Endothelial cell of umbilical vein (primary cell): ENCODE results near the gene CAPN2. TPM values are rescaled to one million over a fixed set of nuclear protein-coding genes. Genes with fewer than 3 reads are reported as not detected.

Experiments
- BruUV-seq: library from RNA; stranded (reverse); fragments of 400-500 nt; replicated peaks from 2 replicates; lab custom pipeline; 2021; lab: Mats Ljungman, UMichigan
- CTCF ChIA-PET: fragments of 300-600, 350-600 bp; sonication (Branson Sonifier 250); formaldehyde crosslinking; loops from one replicate; lab custom pipeline; 2021; ENCODE audit warnings: antibody characterized with exemption, inconsistent platforms; lab: Charles Lee
- POLR2A ChIA-PET: fragments of 300-600, 350-600 bp; sonication (Branson Sonifier 250); formaldehyde crosslinking; loops from one replicate; lab custom pipeline; 2021; ENCODE audit warnings: antibody characterized with exemption, inconsistent platforms; lab: Charles Lee
- DNase-seq: peaks from one replicate; pipeline ENCODE4 v3.0.0-alpha.2; 2011; ENCODE audit warnings: low read depth, low spot score
- FAIRE-seq: peaks from 2 replicates; lab custom pipeline; 2011; peaks lifted over from hg19 to GRCh38; lab: Jason Lieb, UNC
- H2AFZ ChIP-seq: 2 replicates; pipeline ENCODE4 v1.6.0; 2012; ENCODE audit warnings: low read depth, low read length, control low read depth, inconsistent platforms
- H3K27ac ChIP-seq: 2 replicates; pipeline ENCODE4 v1.5.1; 2011; ENCODE audit warnings: low read depth, mild to moderate bottlenecking, control low read depth, low read length, moderate library complexity; ENCODE audit not compliant: insufficient read depth
- H3K27me3 ChIP-seq, 2 experiments: 2 replicates each; pipeline versions ENCODE4 v1.6.0 to v1.6.1; 2011; ENCODE audit warnings: low read length in 2 of 2, mixed read lengths in 1 of 2; ENCODE audit not compliant: control insufficient read depth in 2 of 2, insufficient read depth in 2 of 2
- H3K36me3 ChIP-seq, 2 experiments: 2 replicates in 1 of 2; 3 replicates in 1 of 2; pipeline ENCODE4 v1.5.1; 2011; ENCODE audit warnings: low read length in 2 of 2, mild to moderate bottlenecking in 1 of 2, moderate library complexity in 1 of 2; ENCODE audit not compliant: control insufficient read depth in 2 of 2, insufficient read depth in 2 of 2; ENCODE audit errors: extremely low read depth in 1 of 2
- H3K4me1 ChIP-seq: 3 replicates; pipeline ENCODE4 v1.5.1; 2011; ENCODE audit warnings: mild to moderate bottlenecking, low read length; ENCODE audit not compliant: control insufficient read depth, insufficient read depth; ENCODE audit errors: extremely low read depth
- H3K4me2 ChIP-seq: 2 replicates; pipeline ENCODE4 v1.6.1; 2011; ENCODE audit warnings: low read length, control low read depth, mixed read lengths; ENCODE audit not compliant: insufficient read depth
- H3K4me3 ChIP-seq, 3 experiments: fragments of 200-600 bp in 1 of 3; sonication (generic), shearing (Covaris generic) in 1 of 3; replicated peaks in 1 of 3; 2 replicates each; pipeline ENCODE4 v1.5.1; 2011 to 2016; ENCODE audit warnings: control low read depth in 3 of 3, low read length in 3 of 3, mild to moderate bottlenecking in 2 of 3, inconsistent platforms in 1 of 3, low read depth in 1 of 3, moderate library complexity in 1 of 3; ENCODE audit not compliant: insufficient read depth in 1 of 3
- H3K79me2 ChIP-seq: 2 replicates; pipeline ENCODE4 v1.6.0; 2012; ENCODE audit warnings: low read length, inconsistent platforms; ENCODE audit not compliant: control insufficient read depth, insufficient read depth
- H3K9ac ChIP-seq: replicated peaks from 2 replicates; pipeline ENCODE3; 2011; ENCODE audit warnings: low read length, control low read depth; ENCODE audit not compliant: insufficient read depth; ENCODE audit errors: extremely low read depth
- H3K9me1 ChIP-seq: replicated peaks from 3 replicates; pipeline ENCODE4 v1.6.0; 2011; ENCODE audit warnings: mild to moderate bottlenecking, low read length; ENCODE audit not compliant: control insufficient read depth, insufficient read depth; ENCODE audit errors: extremely low read depth
- H3K9me3 ChIP-seq: replicated peaks from 2 replicates; pipeline ENCODE4 v1.5.1; 2012; ENCODE audit warnings: low read length, inconsistent platforms; ENCODE audit not compliant: control insufficient read depth, insufficient read depth
- H4K20me1 ChIP-seq: replicated peaks from 2 replicates; pipeline ENCODE3; 2011; ENCODE audit warnings: mild to moderate bottlenecking, low read length; ENCODE audit not compliant: control insufficient read depth, insufficient read depth; ENCODE audit errors: extremely low read depth
- EZH2 ChIP-seq: IDR thresholded peaks from 2 replicates; pipeline ENCODE4 v1.6.1; 2012; ENCODE audit warnings: borderline replicate concordance, low read depth, mild to moderate bottlenecking, moderate library complexity, low read length, inconsistent platforms; ENCODE audit not compliant: severe bottlenecking
- FOS ChIP-seq: IDR thresholded peaks from 2 replicates; pipeline ENCODE4 v1.6.1; 2011; ENCODE audit warnings: mild to moderate bottlenecking, low read length, moderate library complexity, borderline replicate concordance; ENCODE audit not compliant: insufficient read depth
- GATA2 ChIP-seq: IDR thresholded peaks from 2 replicates; pipeline ENCODE4 v1.7.0; 2011; ENCODE audit warnings: low read depth, mild to moderate bottlenecking, moderate library complexity, mixed read lengths, low read length; ENCODE audit not compliant: insufficient read length, insufficient read depth
- JUN ChIP-seq: IDR thresholded peaks from 2 replicates; pipeline ENCODE4 v1.6.1; 2011; ENCODE audit warnings: borderline replicate concordance, low read depth; ENCODE audit not compliant: insufficient read length, insufficient read depth
- MYC ChIP-seq: IDR thresholded peaks from one replicate; pipeline ENCODE4 v1.6.1; 2011; ENCODE audit warnings: mild to moderate bottlenecking, low read depth, low read length
- POLR2A ChIP-seq: IDR thresholded peaks from 2 replicates; pipeline ENCODE4 v1.6.1; 2012; ENCODE audit warnings: low read depth, mild to moderate bottlenecking, control low read depth, low read length
- POLR2AphosphoS5 ChIP-seq: IDR thresholded peaks from 2 replicates; pipeline ENCODE4 v1.6.1; 2012; ENCODE audit warnings: low read depth, mild to moderate bottlenecking, control low read depth, low read length, moderate library complexity; ENCODE audit not compliant: insufficient read depth
- dilution Hi-C: fragments of 300-500 bp; cut with MboI; formaldehyde crosslinking; loops from one replicate; pipeline ENCODE4 v1.15.0; 2019; ENCODE audit warnings: low sequenced_read_pairs; ENCODE audit not compliant: extremely low pct_ligation_motif_present
- intact Hi-C: fragments of 100-400 bp; cut with micrococcal nuclease; formaldehyde crosslinking; loops from one replicate; pipeline ENCODE4 v1.10.0; 2022
- polyA plus RNA-seq, 4 experiments: library from polyadenylated mRNA; depleted of rRNA in 3 of 4; stranded (reverse) in 3 of 4; unstranded in 1 of 4; fragments of >200 nt; gene quantifications; 2 replicates each; pipeline versions ENCODE4 v1.2.1 to v1.2.3, GENCODE V29; 2011 to 2012; ENCODE audit warnings: missing spikeins in 1 of 4
- total RNA-seq: library from RNA; stranded (reverse); gene quantifications from 2 replicates; pipeline ENCODE4 v1.2.3, GENCODE V29; 2021
- TF ChIP-seq, protein P1 (sequence below): IDR thresholded peaks from 2 replicates; pipeline ENCODE4 v1.6.1; 2011; ENCODE audit not compliant: insufficient read depth, insufficient read length
- TF ChIP-seq, protein P2 (sequence below), 2 donors: IDR thresholded peaks; 1 replicate in 1 of 2; 2 replicates in 1 of 2; pipeline ENCODE4 v1.5.1; 2011; ENCODE audit warnings: low read length in 2 of 2, mild to moderate bottlenecking in 2 of 2, moderate library complexity in 2 of 2, control low read depth in 1 of 2, inconsistent platforms in 1 of 2, low read depth in 1 of 2; ENCODE audit not compliant: insufficient read depth in 1 of 2; ENCODE audit errors: extremely low read depth in 1 of 2

CAPN2 gene
- total and polyA plus RNA-seq, 2 donors (not counting 3 experiments of a cell fraction or from before 2014, with no cell fraction given) = 110 to 420 TPM

DNA sequence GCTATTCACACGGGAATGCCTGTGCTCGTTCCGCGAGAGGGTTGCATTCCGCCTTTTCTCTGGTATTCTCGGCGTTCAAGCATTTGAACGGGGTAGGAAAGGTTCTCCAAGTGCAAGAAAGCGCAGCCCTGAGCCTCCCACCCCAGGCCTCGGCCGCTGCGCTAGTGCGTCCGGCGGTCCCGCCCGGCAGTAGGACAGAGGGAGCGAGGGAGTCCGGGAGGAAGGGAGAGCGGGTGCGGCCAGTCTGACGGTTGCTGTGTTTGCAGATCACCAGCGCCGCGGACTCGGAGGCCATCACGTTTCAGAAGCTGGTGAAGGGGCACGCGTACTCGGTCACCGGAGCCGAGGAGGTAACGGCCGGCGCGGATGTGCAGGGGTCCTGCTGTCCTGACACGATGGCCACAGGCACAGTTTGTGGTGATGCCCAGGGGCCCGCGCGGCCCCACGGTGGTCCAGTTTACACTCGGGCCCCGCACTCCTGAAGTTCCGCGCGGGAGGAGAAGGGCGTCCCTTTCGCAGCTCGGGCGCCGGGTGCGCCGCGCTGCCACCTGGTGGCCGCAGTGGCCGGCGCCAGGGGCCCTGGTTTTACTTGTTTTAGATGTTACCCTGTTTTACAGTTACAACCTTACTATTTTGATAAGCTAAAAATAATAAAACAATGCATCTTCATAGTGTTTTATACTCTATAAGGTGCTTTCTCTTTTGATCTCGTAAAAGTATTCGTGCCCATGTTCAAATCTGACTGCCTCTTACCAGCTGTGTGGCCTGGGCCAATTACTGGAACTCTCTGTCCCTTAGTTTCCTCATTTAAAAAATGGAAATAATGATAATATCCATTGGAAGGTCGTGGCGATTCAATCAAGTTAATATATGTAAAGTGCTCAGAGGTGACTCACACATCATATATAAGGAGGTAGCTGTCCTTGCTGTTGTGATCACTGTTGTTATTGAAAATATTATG, 36.7 kb downstream of the CAPN2 start:
- Histone ChIP-seq H3K9me1 (no peaks in the 10 kb centered on the region), H3K4me3 (peak overlapping the region in 1 of 3 experiments; percentile 15), H3K79me2 (peaks cover 32% of the 10 kb centered on the region), H3K9ac (peak overlapping the region; percentile 8), H3K27me3 (no peaks in the 10 kb centered on the region), H2AFZ (no peak overlapping the region), H3K36me3 (peaks cover 30 to 47% of the 10 kb centered on the region in 2 experiments), H3K27ac (peak overlapping the region; percentile 10), H4K20me1 (no peaks in the 10 kb centered on the region), H3K4me2 (peak overlapping the region; percentile 35), H3K4me1 (peaks cover 24% of the 10 kb centered on the region), H3K9me3 (no peaks in the 10 kb centered on the region)
- dilution Hi-C loops (no loop called here), intact Hi-C loops (loop anchor here (1.0 to 2.0 kb wide), 4 partner anchors 18 to 97 kb away; partner anchors contain the start of gene CAPN2)
- FAIRE-seq (peak; percentile 40), DNase-seq (peak; percentile 62)
- CTCF ChIA-PET = interaction anchor here (0.8 to 8.5 kb wide), 19 partner anchors 10 to 193 kb away, joined by 3 to 148 read pairs (median 8); partner anchors contain the start of gene CAPN2
- POLR2A ChIA-PET = interaction anchor here (0.7 kb wide), 2 partner anchors 48 kb away, joined by 3 read pairs; no protein-coding TSS in a partner anchor
- BruUV-seq = no TSS peak
- no peak for TF ChIP-seq MYC
- TF ChIP-seq POLR2A = no peak
- peak; percentile 11 for TF ChIP-seq POLR2AphosphoS5
- no peak for TF ChIP-seq FOS
- TF ChIP-seq EZH2 = no peak
- TF ChIP-seq JUN = no peak
- TF ChIP-seq, protein P1, sequence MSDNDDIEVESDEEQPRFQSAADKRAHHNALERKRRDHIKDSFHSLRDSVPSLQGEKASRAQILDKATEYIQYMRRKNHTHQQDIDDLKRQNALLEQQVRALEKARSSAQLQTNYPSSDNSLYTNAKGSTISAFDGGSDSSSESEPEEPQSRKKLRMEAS = no peak
- TF ChIP-seq, protein P2, sequence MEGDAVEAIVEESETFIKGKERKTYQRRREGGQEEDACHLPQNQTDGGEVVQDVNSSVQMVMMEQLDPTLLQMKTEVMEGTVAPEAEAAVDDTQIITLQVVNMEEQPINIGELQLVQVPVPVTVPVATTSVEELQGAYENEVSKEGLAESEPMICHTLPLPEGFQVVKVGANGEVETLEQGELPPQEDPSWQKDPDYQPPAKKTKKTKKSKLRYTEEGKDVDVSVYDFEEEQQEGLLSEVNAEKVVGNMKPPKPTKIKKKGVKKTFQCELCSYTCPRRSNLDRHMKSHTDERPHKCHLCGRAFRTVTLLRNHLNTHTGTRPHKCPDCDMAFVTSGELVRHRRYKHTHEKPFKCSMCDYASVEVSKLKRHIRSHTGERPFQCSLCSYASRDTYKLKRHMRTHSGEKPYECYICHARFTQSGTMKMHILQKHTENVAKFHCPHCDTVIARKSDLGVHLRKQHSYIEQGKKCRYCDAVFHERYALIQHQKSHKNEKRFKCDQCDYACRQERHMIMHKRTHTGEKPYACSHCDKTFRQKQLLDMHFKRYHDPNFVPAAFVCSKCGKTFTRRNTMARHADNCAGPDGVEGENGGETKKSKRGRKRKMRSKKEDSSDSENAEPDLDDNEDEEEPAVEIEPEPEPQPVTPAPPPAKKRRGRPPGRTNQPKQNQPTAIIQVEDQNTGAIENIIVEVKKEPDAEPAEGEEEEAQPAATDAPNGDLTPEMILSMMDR (IDR thresholded peaks at IDR 0.05; ENCODE audit: extremely low read depth in 1 of 2, insufficient read depth in 1 of 2, low read depth in 1 of 2, low read length in 2 of 2) = peak; percentile 89 to 93
- TF ChIP-seq GATA2 = no peak
